GM18951 (cell line): ENCODE measurements around the gene SLC12A7.

Source experiments
- POLR2A ChIP-seq: IDR thresholded peaks from 4 replicates; pipeline ENCODE4 v1.6.1; 2011; ENCODE audit warnings: mild to moderate bottlenecking; ENCODE audit not compliant: insufficient read length, insufficient read depth; ENCODE audit errors: extremely low read depth
- in situ Hi-C: fragments of 300-500 bp; cut with MboI; formaldehyde crosslinking; loops from one replicate; pipeline ENCODE4 v1.12.0; 2022; ENCODE audit warnings: low sequenced_read_pairs, mixed read lengths, inconsistent platforms; ENCODE audit not compliant: unreplicated experiment

Gene SLC12A7

GRCh38 chr5:1052641-1053390, 59.0 kb downstream of the SLC12A7 start:
- in situ Hi-C loops, result no loop called here

GRCh38 chr5:1052076-1052475, 59.8 kb downstream of the SLC12A7 start:
- no peak for TF ChIP-seq POLR2A
- in situ Hi-C loops, result no loop called here

More at GRCh38 chr5:1052641-1053390, 59.0 kb downstream of the SLC12A7 start:
- TF ChIP-seq POLR2A, result no peak

- TF ChIP-seq POLR2A, result no peak
- in situ Hi-C loops, result no loop called here
Measured at GRCh38 chr5:1051366-1051720, 60.5 kb downstream of the SLC12A7 start.

- TF ChIP-seq POLR2A, result no peak
- in situ Hi-C loops, result no loop called here
Measured at GRCh38 chr5:1050423-1051365, 61.2 kb downstream of the SLC12A7 start.

GRCh38 chr5:1048861-1049838, 62.7 kb downstream of the SLC12A7 start:
- in situ Hi-C loops, result no loop called here
- TF ChIP-seq POLR2A, result no peak

GRCh38 chr5:1048162-1048721, 63.6 kb downstream of the SLC12A7 start:
- in situ Hi-C loops, result no loop called here
- no peak for TF ChIP-seq POLR2A

GRCh38 chr5:1047332-1047965, 64.4 kb downstream of the SLC12A7 start:
- in situ Hi-C loops, result no loop called here
- no peak for TF ChIP-seq POLR2A

GRCh38 chr5:1045960-1046560, 65.8 kb downstream of the SLC12A7 start:
- in situ Hi-C loops, result no loop called here
- TF ChIP-seq POLR2A, result no peak

GRCh38 chr5:1044117-1044516, 67.7 kb downstream of the SLC12A7 start:
- no peak for TF ChIP-seq POLR2A
- in situ Hi-C loops, result no loop called here

- TF ChIP-seq POLR2A, result no peak
- in situ Hi-C loops, result no loop called here
Measured at GRCh38 chr5:1043327-1043726, 68.5 kb downstream of the SLC12A7 start.

GRCh38 chr5:1042626-1043025, 69.2 kb downstream of the SLC12A7 start:
- in situ Hi-C loops, result no loop called here
- no peak for TF ChIP-seq POLR2A
